ENCODE results near the gene DSTN.

Gene DSTN

GRCh38 chr20:17640146-17640874 is 70.4 kb downstream of the DSTN start:
- no peak for DNase-seq

DNA sequence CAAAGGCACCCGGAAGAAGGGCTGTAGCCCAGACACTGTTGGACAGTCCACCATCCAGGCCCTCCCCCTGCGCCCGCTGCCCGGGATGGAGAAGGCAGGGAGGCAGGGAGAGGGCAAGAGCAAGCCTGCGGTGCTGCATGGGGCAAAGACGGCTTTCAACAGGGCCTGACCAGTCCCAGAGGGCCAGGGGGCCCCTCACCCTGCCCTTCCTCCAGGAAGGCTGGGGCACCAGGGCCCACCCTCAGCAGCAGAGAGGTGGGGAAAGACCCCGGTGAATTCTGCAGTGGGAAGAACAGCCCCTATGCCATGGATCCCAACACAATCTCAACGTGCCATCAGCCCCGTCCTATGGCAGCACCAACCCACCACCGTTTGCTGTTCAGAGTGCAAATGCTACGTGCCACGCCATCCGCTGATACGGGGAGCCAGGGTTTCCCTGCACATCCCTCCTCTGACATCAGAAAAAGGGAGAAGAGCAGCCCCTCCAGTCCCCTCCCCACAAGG is 71.1 kb downstream of the DSTN start:
- no peak for DNase-seq

GRCh38 chr20:17641520-17641964 is 71.7 kb downstream of the DSTN start:
- DNase-seq = no peak

GRCh38 chr20:17641993-17642392 is 72.1 kb downstream of the DSTN start:
- DNase-seq = no peak

GRCh38 chr20:17642404-17643269 is 72.8 kb downstream of the DSTN start:
- no peak for DNase-seq

DNA sequence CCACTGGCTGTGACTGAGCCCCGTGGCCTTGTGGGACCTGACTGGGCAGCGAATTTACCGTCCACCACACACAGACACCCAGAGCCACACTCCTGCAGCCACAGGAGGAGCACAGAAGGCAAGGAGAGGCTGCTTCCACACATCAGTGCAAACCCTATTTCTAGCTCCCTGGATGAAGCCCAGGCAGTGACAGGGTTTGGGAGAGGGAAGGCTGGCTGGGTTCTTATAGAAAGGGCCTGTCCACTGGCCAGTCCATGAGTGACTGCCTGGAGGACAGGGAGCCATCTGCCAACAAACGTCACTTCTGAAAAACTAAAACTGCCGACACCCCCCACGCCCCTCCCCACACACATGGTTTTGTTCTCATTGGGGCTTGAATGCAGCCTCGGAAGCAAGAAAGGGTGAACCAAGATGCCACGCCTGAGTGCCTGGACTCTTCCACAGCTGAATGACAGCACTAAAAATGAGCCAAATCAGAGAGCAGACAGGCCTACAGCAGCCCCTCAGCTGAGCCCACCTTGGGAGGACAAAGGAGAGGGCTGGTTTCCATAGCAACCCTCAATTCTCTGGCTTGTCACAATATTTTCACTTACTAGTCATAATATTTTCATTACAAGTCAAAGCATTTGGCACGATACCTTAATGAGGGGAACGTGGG is 73.8 kb downstream of the DSTN start:
- no peak for DNase-seq

DNA sequence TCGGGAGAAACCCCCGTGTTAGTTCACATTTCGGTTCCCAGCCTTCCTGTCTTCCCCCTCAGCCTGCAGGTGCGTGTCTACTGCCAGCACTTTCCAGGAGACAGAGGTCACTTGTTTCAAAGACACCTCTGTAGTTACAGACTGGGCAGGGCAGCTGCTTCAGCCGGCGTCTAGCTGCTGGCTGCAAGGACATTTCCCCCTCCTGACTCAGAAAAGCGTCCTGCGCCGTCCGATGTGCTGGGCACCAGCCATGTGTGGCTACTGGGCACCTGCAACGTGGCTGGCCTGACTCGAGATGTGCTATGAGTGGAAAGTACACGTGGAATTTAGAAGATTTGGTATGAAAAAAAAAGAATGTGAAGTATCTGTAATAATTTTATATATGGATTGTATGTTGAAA is 74.6 kb downstream of the DSTN start:
- DNase-seq = no peak

DNA sequence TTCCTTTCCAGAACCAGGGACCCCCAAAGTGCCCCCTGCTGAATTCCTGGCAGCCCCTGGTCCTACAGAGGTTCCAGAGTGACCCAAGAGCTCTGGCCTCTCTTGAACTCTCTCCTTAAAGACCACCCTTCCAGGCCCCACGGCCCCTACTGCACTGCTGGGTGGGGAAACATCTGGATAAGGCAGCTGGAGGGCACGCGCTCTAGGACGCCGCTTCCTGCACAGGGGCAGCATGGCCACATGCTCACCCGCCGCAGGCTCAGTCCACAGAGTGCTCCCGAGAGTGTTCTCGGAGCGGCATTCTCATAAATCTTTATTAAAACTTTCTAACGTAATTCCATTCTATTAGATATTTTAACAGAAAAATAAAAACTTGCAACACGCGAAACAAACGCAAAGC is 75.1 kb downstream of the DSTN start:
- no peak for DNase-seq

DNA sequence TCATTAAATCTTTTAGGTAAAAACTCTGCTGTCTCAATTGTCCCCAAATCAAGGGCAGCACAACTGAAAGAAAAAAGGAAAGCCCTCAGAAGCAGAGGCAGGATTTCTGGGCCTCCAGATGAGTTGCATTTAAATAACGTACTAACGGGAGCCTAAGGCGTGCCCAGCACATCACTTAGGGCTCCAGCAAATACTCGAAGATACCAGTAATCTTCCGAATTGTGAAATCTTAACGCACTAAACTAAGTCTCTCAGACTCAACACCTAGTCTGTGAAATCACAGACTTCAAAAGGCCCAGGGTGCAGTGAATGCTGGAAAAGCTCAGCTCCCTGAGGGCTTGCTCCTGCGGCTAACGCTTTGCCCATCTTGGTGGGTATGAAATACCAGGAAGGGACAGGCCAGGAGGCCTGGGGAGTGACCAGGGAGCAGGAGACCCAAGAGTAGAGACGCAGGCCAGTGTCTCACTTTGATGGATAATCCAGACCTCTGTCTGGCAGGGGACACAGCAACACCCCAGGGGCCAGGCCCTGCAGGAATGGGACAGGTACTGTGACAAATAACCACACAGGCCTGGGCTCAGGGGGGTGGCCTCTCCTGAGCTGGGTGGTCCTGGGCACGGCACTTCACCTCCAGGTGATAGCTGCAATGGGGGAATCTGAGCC is 75.8 kb downstream of the DSTN start:
- no peak for DNase-seq

- DNase-seq = no peak
These were observed 76.5 kb downstream of the DSTN start for GRCh38 chr20:17646209-17646960.

DNA sequence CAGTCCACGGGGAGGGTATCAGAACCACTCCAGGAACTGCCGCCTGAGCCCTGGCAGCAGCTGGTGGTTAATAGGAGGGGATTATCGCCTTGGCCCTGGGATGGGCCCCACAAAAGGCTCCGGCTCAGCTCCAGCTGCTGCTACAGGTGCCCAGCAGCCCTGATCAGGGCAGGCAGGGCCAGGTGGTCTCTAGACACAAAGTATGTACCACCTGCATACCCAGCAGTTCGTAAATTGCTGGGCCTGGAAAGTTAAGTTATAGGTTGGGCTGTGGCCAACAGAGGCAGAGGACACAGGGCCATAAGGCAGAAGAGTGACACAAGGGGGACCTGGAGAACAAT is 77.1 kb downstream of the DSTN start:
- DNase-seq = no peak

DNA sequence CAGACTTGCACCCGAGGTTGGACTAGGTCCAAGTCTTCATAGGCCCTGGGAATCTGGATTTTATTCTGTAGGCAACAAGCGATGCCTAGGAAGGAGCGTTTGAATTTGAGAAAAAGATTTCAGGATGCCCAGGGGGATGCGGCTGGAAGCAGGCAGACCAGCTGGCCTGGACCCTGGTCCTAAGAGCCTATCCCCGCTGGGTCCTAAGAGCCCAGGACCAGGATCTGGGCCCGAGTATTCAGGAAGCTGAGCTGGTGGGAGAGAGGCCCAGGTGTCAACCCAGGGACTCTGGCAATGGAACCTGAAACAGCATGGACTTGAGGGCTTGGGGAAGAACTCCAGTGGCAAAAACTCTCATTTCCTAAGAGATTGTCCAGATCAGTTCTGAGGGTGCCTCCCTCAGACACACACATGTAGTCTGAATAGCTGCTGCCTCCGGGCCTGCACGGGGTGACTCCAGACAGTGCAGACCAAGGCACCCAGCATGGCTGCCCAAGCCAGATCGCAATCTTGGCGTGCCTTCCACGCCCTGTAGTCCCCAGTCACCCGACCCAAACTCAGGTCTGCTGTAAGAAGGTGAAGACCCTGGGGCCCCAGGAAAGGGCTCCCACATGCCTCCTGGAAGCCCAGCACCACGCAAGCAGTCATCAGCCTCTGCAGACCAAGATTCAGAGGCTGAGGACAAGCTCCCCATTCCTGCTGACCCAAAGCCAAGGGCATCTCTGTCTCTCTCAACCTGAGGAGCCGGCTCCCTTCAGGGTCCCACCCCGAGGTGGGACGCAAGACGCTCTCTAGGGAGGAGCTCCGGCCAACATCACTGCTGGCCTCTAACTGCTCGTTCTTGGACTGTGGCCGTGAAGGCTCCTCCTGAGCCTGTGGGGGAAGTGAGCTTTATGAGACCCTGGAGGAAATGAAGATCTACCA is 77.8 kb downstream of the DSTN start:
- DNase-seq = no peak

- DNase-seq = no peak
These were observed 78.4 kb downstream of the DSTN start for GRCh38 chr20:17648315-17648646.

DNA sequence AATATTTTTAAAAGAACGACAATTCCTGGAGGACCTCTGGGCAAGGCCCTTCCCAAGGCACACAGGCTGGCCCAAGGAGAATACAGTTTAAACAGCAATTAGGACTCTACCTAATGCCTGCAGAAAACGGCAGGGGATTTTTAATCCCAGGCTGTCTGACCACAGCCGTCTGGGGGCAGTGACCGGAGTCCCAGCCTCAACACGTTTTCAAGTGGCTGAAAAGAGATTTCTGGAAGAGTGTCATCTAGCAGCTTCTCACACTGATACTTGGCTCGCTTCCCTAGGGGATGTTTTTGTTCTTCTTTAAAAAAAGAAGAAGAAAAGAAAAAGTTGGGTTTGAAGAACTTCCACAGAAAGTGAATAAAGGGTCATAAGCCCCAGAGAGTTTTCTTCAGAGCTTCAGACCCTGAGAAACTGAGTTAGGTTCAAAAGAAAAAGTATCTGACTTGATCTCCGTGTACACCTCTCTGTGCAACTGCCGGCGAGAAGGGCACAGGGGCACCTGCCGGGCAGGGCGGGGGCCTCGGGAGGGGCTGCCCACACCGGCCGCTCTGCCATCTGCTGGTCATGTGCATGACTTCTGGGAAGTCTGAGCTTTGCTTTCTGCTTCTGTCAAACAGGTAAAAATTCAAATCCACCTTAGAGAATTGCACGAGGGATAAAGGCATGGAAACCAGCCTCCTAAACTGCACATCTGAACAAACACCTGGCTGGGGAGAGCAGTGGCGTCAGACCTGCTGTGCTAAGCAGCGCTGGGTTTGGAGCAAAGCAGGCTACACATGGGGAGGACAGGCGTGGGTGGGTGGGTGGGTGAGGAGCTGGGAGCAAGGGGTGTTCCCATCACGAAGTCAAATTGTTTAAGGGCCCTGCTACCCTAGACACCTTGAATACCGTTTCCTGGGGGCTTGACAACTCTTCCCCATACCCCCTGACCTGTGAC is 79.2 kb downstream of the DSTN start:
- no peak for DNase-seq

- no peak for DNase-seq
These were observed 80.6 kb downstream of the DSTN start for GRCh38 chr20:17650301-17651128.

- DNase-seq = no peak
These were observed 81.4 kb downstream of the DSTN start for GRCh38 chr20:17651129-17651759.

DNA sequence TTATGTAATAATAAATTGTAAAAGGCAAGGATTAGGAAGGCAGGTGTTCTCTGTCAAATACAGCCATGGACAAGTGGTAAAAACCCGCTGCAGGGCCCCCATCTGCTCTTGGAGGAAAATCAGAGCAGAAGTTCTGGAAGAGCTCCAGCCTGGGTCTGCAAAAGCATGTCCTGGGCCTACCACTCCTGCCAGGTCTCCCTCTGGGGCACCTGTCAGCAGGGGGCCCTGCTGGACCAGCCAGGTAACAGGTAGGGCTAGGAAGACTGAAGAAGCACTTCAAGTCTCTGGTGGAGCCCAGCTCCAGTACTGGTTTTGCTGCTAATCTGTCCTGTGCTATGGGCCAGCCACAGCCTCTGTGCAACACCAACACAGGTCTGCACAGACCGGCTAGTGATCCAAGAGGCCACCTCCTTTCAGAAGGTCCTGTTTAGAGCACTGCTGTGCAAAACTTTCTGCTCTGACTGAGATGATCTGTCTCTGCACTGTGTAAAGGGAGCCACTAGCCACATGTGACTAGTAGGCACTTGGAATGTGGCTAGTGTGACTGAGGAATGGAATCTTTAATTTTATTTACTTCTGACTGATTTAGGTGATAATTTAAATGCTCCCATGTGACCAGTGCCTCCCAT is 82.0 kb downstream of the DSTN start:
- DNase-seq = no peak

DNA sequence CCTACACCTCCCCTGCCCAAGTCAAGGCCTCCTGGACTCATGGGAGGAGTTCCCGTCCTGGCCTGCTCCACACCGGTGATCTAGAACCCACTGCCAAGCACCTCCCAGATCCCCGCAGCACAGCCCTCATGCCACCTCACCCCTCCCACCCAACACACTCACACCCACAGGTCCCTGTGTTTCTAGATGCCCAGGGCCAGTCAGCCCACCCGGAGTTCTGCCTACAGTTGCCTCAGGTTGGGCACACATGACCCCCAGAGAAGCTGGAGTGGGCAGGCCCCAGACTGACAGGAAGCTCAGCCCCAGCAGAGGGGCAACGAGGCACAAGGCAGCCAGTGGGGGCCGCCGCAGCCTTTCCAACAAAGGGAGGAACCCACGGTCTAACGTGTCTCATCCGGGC is 82.5 kb downstream of the DSTN start:
- no peak for DNase-seq
